ENCODE results near the gene TMEM128.

GRCh38 chr4:4289941-4290850 lies 42.2 kb upstream of the TMEM128 start, which contains the start of the genes LYAR and ZBTB49:
- TF ChIP-seq HNF4G (IDR thresholded peaks at IDR 0.05; ENCODE audit: borderline replicate concordance, low read depth, low read length) (no peak), HNF4G (CRISPR knock-in tag; IDR thresholded peaks at IDR 0.05; ENCODE audit: borderline replicate concordance, low read depth) (no peak), KDM5A (IDR thresholded peaks at IDR 0.05; ENCODE audit: borderline replicate concordance, low read length) (peak; percentile 67), CTCF (CRISPR knock-in tag; IDR thresholded peaks at IDR 0.05) (peak; percentile 48), BCLAF1 (IDR thresholded peaks at IDR 0.05) (no peak), MAFK (conservative IDR thresholded peaks at IDR 0.05 in 1 of 2, IDR thresholded peaks at IDR 0.05 in 1 of 2; ENCODE audit: low read length in 2 of 2) (no peak), THAP8 (CRISPR knock-in tag; IDR thresholded peaks at IDR 0.05; ENCODE audit: borderline replicate concordance) (no peak), BHLHE40 (IDR thresholded peaks at IDR 0.05; ENCODE audit: low read length) (0 out of 2 replicates have a peak, but pooled peaks have one; percentile 23), NFIB (CRISPR knock-in tag; IDR thresholded peaks at IDR 0.05; ENCODE audit: borderline replicate concordance) (no peak), REST (IDR thresholded peaks at IDR 0.05; ENCODE audit: borderline replicate concordance in 1 of 2, low read depth in 1 of 2, low read length in 2 of 2) (no peak), ZNF24 (IDR thresholded peaks at IDR 0.05) (no peak), POLR2A (IDR thresholded peaks at IDR 0.05; ENCODE audit: insufficient read depth in 1 of 2, low read depth in 2 of 2, low read length in 2 of 2) (peak; percentile 74 to 94; a peak in 3 of 4 replicates)

Data from HepG2 (cell line).